ENCODE measurements around the gene CAMTA1.

DNA sequence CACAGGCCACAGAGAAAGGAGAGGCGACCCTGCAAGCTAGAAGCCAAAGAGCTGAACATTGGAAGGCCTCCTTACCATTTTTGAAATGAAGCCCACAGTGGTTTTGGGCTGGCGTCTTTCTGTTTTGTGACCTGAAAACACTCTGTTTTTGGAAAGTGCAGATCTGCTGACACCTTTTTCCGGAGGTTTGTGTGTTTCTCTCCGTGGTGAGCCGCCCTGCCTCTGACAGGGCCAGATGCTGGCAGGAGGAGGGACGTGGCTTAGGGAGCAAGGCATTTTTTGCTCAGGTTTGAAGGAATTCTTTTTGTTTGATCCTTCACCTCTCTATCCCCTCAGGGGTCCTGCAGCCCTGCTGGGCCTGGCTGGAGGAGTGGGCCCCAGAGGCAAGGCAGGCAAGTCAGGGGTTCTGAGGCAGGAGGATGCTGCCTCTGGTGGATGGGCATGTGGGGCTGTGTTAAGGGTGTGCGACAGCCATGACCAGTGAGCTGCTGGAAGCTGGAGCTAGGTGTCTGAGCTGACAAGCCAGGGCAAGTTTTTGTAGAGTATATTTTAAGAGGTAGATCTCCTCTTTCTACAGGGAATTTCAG lies 133.8 kb downstream of the CAMTA1 start:
- TF ChIP-seq, protein P1, sequence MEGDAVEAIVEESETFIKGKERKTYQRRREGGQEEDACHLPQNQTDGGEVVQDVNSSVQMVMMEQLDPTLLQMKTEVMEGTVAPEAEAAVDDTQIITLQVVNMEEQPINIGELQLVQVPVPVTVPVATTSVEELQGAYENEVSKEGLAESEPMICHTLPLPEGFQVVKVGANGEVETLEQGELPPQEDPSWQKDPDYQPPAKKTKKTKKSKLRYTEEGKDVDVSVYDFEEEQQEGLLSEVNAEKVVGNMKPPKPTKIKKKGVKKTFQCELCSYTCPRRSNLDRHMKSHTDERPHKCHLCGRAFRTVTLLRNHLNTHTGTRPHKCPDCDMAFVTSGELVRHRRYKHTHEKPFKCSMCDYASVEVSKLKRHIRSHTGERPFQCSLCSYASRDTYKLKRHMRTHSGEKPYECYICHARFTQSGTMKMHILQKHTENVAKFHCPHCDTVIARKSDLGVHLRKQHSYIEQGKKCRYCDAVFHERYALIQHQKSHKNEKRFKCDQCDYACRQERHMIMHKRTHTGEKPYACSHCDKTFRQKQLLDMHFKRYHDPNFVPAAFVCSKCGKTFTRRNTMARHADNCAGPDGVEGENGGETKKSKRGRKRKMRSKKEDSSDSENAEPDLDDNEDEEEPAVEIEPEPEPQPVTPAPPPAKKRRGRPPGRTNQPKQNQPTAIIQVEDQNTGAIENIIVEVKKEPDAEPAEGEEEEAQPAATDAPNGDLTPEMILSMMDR (IDR thresholded peaks at IDR 0.05): no peak
- no peak for TF ChIP-seq POLR2A (IDR thresholded peaks at IDR 0.05)
